HG03521 (cell line): ENCODE results near the gene OR10G4.
"Not testable (repeated sequence)": the region's sequence is repeated elsewhere in the genome, so short reads cannot be mapped to it uniquely, and the experiment has no call there.

Experiments
- ATAC-seq: cut with Tn5 transposase; IDR thresholded peaks from one replicate; pipeline ENCODE4 v1.9.1; 2021; ENCODE audit warnings: mild to moderate bottlenecking, moderate library complexity; ENCODE audit not compliant: unreplicated experiment

The OR10G4 gene, protein sequence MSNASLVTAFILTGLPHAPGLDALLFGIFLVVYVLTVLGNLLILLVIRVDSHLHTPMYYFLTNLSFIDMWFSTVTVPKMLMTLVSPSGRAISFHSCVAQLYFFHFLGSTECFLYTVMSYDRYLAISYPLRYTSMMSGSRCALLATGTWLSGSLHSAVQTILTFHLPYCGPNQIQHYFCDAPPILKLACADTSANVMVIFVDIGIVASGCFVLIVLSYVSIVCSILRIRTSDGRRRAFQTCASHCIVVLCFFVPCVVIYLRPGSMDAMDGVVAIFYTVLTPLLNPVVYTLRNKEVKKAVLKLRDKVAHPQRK

DNA sequence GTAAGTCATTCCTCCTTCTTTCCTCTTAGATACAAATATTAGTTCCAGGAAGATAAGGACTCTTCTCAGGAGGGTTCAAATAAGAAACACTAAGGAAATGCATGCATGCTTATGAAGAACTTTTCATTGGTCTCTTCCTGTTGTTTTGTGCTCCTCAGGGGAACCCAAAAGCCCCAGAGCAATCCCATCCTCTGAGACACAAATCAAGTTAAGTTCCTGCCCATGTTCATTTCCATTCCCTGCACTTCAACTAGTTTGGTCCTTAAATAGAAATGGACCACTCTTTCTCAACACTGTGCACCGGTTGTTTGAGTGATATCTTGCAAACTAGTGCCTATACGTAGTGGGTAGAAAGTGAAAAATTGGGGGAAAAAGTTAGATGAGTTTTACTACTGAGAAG is at the start of gene OR10G4:
TSS of gene OR10G4 (plus strand) at position 301 of the 400 bp plus-strand sequence. CDS start 2,578 bp downstream, outside the sequence.
- no peak for ATAC-seq

DNA sequence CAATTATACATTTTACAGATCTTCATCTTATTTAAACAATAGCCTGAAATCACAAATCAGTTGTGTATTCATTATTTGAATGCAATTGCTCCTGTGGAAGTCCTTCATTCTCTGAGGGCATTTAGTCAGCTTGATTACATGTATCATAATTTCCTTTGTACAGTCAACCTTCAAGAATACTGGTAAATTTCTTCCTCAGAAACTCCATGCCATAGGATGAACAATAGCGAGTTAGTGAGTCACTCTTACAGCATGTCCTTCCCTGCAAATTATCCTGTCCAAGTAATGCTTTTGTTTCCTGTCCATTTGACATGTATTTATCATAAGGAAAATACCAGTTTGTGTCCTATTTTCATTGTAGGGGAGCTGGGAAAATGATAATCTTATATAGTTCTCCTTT is 39.0 kb upstream of the OR10G4 start:
- ATAC-seq, result no peak

DNA sequence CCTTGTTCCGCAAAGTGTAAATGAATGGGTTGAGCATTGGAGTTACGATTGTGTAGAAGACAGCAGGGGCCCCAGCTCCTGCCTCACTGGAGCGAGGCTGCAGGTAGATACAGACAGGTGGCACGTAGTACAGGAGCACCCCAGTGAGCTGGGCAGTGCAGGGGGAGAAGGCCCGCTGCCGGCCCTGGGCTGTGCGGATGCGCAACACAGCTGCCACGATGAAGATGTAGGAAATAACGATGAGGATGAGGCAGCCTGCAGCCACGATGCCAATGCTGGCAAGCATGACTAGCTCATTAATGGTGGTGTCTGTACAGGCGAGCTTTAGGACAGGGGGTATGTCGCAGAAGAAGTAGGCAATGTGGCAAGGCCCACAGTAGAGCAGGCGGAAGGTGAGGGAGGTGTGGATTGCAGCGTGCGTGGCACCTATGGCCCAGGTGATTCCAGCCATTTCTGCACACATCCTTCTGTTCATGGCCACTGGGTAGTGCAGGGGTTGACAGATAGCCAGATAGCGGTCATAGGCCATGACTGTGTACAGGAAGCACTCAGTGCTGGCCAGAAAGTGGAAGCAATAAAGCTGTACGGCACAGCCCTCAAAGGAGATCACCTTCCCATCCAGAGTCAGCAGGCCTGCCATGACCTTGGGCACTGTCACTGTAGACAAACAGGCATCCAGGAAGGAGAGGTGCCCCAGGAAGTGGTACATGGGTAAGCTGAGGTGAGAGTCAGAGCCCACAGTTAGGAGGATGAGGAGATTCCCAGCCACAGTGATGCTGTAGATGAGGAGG is 35.8 kb upstream of the OR10G4 start:
- ATAC-seq, result no peak

DNA sequence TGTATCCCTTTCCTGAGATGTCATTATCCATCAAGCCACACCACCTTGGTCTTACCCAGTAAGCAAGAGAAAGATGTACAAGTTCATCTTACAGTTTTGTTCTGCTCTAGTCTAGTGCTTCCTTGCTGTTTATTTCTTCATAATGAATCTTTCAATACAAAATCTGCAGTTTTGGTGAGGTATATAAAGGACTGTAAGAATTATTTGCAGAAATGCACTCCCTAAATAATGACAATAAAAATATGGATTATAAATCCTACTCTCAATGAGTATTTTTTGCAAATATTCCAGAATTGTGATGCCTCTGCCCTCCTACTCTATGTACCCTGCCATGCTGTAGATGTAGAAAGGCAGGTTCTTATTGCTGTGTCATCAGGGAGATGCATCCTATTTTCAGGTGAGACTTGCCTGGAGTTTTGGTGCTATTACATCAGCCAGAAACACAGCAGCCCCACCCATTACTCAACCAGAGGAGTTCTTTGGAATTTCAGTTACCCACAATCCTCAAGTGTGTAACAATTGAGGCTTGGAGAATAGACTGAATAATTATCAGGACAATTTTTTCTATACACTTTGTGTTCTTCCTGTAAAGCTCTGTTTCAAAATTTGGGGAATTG is 35.0 kb upstream of the OR10G4 start, which contains the start of gene OR10S1:
TSS of gene OR10S1 (minus strand) at position 51 of the 617 bp plus-strand sequence. CDS start 117 bp downstream, outside the sequence.
- no peak for ATAC-seq

DNA sequence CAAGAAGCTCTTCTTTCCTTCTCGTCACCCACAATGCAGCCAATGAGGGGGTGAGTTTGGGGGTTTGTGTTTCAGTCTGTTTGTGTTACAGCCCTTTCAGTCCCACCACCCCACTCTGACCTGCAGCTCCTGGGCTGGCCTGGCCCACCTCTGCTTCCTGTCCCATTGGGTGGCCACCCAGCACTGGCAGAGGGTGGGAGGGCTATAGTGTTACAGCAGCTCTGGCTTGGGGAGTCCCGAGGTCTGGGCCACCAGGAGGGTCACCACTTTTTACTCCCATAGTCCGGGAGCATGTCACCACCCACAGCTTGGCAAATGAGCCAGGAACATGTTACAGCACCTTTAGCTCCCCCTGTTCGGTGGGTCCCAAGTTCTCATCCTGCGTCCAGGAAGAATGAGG is 33.5 kb upstream of the OR10G4 start:
- no peak for ATAC-seq

DNA sequence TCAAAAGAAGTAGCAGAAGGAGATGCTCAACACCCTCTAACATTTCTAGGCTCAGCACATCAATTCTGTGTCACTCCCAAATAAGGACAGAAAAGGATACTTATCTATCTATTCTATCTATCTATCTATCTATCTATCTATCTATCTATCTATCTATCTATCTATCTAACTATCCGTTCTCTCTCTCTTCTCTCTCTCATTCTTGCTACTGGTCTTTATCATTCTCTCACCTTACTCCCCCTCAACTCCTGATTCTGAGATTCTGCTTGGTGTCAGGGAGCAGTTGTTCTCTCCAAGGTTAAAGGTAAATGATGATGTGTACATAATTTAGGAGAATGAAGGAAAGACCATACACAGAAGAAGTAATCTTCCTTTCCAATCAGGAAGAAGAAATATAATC is 17.7 kb upstream of the OR10G4 start, which contains the start of gene OR10G6:
TSS of gene OR10G6 (minus strand) at position 43 of the 400 bp plus-strand sequence. CDS start at position 43, 0 bp downstream.
- no peak for ATAC-seq

DNA sequence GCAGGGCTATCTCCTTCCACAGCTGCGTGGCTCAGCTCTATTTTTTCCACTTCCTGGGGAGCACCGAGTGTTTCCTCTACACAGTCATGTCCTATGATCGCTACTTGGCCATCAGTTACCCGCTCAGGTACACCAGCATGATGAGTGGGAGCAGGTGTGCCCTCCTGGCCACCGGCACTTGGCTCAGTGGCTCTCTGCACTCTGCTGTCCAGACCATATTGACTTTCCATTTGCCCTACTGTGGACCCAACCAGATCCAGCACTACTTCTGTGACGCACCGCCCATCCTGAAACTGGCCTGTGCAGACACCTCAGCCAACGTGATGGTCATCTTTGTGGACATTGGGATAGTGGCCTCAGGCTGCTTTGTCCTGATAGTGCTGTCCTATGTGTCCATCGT is 3.0 kb downstream of the OR10G4 start:
- not testable (repeated sequence) for ATAC-seq

DNA sequence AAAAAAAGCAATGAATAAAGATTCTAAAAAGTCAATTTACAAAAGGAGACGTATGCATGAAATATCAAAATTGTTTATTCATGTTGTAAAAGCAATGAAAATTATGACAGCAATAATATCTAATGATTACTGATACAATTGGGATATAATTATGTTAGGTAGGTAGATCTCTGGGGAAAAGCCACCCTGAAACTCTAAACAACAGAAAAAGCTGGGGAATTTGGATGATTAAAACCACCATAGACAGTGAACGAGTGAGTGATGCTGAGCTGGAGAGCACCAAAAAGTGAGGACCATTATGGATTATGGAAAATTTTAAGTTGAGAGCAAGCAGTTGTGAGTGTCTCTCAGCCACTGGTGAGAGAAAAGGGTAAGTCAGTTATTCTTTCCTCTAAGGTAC is 13.7 kb downstream of the OR10G4 start, which contains the start of gene OR10G8:
TSS of gene OR10G8 (plus strand) at position 301 of the 400 bp plus-strand sequence. CDS start 2,825 bp downstream, outside the sequence.
- ATAC-seq, result no peak

DNA sequence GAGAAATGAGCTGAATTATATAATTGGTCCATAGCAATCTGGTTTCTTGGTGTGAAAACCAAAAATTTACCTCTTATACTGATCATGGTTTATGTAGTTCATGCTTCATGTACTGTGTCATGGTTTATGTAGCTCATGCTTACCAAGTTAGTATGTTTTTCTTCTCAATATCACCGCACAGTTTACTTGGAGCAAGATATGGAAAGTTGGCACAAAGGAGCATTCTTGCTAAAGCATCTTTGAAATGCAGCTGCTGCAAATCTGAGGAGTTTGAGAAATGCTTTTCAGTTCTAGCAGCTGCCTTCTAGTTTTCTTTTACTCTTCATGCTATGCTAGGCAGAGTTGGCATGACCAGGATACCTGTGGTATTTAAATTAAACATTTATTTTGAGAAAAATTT is 23.9 kb downstream of the OR10G4 start:
- no peak for ATAC-seq

DNA sequence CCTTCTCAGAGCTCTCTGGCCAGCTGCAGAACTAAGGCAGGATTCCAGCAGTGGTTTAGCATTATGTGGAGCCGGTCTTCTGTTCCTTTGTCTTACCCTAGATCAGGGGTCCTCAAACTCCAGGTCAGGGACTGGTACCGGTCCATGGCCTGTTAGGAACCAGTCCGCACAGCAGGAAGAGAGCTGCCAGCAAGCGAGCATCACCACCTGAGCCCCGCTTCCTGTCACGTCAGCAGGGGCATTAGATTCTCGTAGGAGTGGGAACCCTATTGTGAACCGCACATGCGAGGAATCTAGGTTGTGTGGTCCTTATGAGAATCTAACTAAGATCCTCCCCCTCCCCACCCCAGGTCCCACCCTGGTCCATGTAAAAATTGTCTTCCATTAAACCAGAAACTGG is 26.8 kb downstream of the OR10G4 start:
- ATAC-seq, result no peak

DNA sequence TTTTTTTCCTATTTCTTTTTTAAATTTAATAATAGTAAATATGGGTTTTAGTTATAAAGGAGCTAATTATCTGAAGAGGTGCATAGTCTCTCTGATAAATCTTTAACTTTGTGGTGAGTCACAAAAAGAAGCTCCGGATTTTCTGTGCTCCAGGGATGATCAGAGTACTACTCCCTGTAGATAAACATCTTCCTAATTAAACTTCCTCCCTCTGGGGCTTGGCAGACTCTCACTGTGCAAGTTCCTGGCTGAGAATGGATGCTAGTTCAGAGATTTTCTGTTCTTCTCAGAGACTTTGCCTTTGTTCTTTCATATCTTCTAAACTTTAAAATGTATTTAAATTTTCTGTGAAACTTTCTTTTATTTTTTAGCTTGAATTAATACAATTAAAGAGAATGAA is 28.5 kb downstream of the OR10G4 start, which contains the start of gene OR10G7:
TSS of gene OR10G7 (minus strand) at position 72 of the 400 bp plus-strand sequence. CDS start 2,324 bp downstream, outside the sequence.
- no peak for ATAC-seq

DNA sequence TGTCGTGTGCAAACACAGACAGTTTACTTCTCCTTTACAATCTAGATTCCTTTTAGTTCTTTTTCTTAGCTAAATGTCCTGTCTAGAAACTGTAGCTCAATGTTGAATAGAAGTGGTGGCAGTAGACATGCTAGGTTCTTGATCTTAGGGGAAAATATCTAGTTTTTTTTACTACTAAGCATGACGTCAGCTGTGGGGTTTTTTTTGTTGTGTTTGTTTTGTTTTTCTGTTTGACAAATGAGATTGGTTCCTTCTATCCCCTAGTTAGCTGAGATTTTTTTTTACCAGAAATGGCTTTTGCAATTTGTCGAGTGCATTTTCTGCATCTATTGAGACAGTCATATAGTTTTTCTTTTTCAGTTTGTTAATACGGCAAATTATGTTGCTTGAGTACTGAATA is 30.6 kb downstream of the OR10G4 start:
- no peak for ATAC-seq

DNA sequence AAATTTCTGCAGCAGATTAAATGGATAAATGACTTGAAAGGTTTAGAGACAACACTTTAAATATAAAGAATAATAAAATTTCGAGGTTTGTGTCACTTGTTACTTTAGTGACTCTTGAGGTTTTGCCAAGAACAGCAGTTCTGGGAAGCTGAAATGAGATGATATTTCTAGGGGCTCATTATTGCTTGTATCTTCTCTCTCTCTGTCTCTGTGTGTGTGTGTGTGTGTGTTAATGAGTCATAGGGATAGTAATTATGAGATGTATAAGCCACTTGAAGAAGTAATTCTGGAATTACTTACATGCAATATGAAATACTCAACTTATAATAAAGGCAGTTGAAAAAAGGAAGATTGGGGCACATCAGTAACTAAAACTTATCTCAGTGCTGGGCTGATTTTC is 38.0 kb downstream of the OR10G4 start:
- ATAC-seq, result no peak

DNA sequence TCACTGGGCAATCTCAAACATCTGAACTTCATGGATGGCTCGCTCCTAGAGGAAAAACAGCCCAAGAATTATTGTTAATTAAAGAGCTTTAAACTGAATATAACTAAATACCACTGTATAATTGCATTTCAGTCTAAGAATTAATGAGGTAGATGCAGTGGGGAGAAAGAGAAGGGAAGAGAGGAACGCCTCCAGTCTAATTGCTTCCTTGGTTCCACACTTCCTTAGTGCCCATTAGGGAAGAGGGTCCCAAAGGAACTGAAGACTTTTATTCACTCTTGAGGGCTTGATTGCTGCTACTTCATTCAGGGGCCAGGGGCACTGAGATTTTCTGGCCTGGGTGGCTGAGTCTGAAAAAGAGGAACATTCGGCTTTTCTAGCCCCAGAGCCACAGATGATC is 40.2 kb downstream of the OR10G4 start:
- no peak for ATAC-seq
